ENCODE measurements around the gene OLFM2. TPM values are rescaled to one million over a fixed set of nuclear protein-coding genes. Genes with fewer than 3 reads are reported as not detected.

Gene OLFM2
- total and polyA plus RNA-seq, 4 donors, result 0.49 to 28.9 (median 2.3) TPM

- Histone ChIP-seq H3K9me3 (ENCODE audit: control insufficient read depth in 4 of 4, low read length in 3 of 4) (no peaks in the 10 kb centered on the region), H3K9ac (ENCODE audit: low read depth in 1 of 2, low read length in 2 of 2) (no peak overlapping the region), H3K4me1 (ENCODE audit: control insufficient read depth in 4 of 4, insufficient read depth in 4 of 4, low read length in 3 of 4) (no peaks in the 10 kb centered on the region), H3K27me3 (ENCODE audit: control insufficient read depth in 4 of 4, insufficient read depth in 4 of 4, low read length in 3 of 4) (no peaks in the 10 kb centered on the region), H3K27ac (ENCODE audit: low read depth in 1 of 2, low read length in 2 of 2) (no peak overlapping the region), H3K36me3 (ENCODE audit: control insufficient read depth in 4 of 4, insufficient read depth in 3 of 4, low read depth in 1 of 4, low read length in 3 of 4) (no peaks in the 10 kb centered on the region), H3K4me3 (ENCODE audit: low read depth in 1 of 3, low read length in 3 of 3) (no peak overlapping the region)
- TF ChIP-seq NR2F2 (IDR thresholded peaks at IDR 0.05) (no peak), CTCF (IDR thresholded peaks at IDR 0.05; ENCODE audit: low read depth, low read length, missing input control) (no peak), EGR1 (IDR thresholded peaks at IDR 0.05; ENCODE audit: low read depth in 2 of 2) (no peak), FOXA2 (IDR thresholded peaks at IDR 0.05) (no peak), HNF4G (IDR thresholded peaks at IDR 0.05) (no peak), HNF4A (conservative IDR thresholded peaks at IDR 0.05) (no peak), REST (IDR thresholded peaks at IDR 0.05) (no peak), ATF3 (IDR thresholded peaks at IDR 0.05) (no peak), TAF1 (conservative IDR thresholded peaks at IDR 0.05) (no peak), ZBTB33 (IDR thresholded peaks at IDR 0.05) (no peak), MAX (IDR thresholded peaks at IDR 0.05) (no peak), FOXA1 (IDR thresholded peaks at IDR 0.05) (no peak), SP1 (IDR thresholded peaks at IDR 0.05) (no peak)
- no peak for DNase-seq (ENCODE audit: low spot score)
- WGBS, result 89% methylated on average over 7 of the region's 7 CpGs
These were observed 67.2 kb downstream of the OLFM2 start for GRCh38 chr19:9868983-9869617.

GRCh38 chr19:9865732-9866501, 70.4 kb downstream of the OLFM2 start:
- H3K4me1 ChIP-seq (ENCODE audit: control insufficient read depth in 4 of 4, insufficient read depth in 4 of 4, low read length in 3 of 4), result no peaks in the 10 kb centered on the region
- H3K4me3 ChIP-seq (ENCODE audit: low read depth in 1 of 3, low read length in 3 of 3), result no peak overlapping the region
- no peak overlapping the region for H3K9ac ChIP-seq (ENCODE audit: low read depth in 1 of 2, low read length in 2 of 2)
- DNase-seq (ENCODE audit: low spot score), result no peak
- H3K36me3 ChIP-seq (ENCODE audit: control insufficient read depth in 4 of 4, insufficient read depth in 3 of 4, low read depth in 1 of 4, low read length in 3 of 4), result no peaks in the 10 kb centered on the region
- no peaks in the 10 kb centered on the region for H3K9me3 ChIP-seq (ENCODE audit: control insufficient read depth in 4 of 4, low read length in 3 of 4)
- no peak overlapping the region for H3K27ac ChIP-seq (ENCODE audit: low read depth in 1 of 2, low read length in 2 of 2)
- H3K27me3 ChIP-seq (ENCODE audit: control insufficient read depth in 4 of 4, insufficient read depth in 4 of 4, low read length in 3 of 4), result no peaks in the 10 kb centered on the region
- 89% methylated on average over 16 of the region's 16 CpGs for WGBS
- TF ChIP-seq RAD21 (IDR thresholded peaks at IDR 0.05), result no peak
- no peak for TF ChIP-seq NR2F2 (IDR thresholded peaks at IDR 0.05)
- TF ChIP-seq YY1 (IDR thresholded peaks at IDR 0.05), result no peak
- no peak for TF ChIP-seq RXRA (IDR thresholded peaks at IDR 0.05)
- TF ChIP-seq ZBTB33 (IDR thresholded peaks at IDR 0.05), result no peak
- TF ChIP-seq EGR1 (IDR thresholded peaks at IDR 0.05; ENCODE audit: low read depth in 2 of 2), result no peak
- TF ChIP-seq SP1 (IDR thresholded peaks at IDR 0.05), result no peak
- TF ChIP-seq GABPA (IDR thresholded peaks at IDR 0.05 in 1 of 2, conservative IDR thresholded peaks at IDR 0.05 in 1 of 2), result no peak
- no peak for TF ChIP-seq TAF1 (conservative IDR thresholded peaks at IDR 0.05)
